ENCODE measurements around the gene HOXA5.

The HOXA5 gene

GRCh38 chr7:27138985-27139333, 4.5 kb downstream of the HOXA5 start:
- ChIA-PET POLR2A (interaction anchor here (0.6 kb wide), 1 partner anchor 18 kb away, joined by 3 read pairs; no protein-coding TSS in a partner anchor), CTCF (no interaction called here)
- H3K9me3 ChIP-seq (ENCODE audit: control insufficient read depth, insufficient read depth, low read depth, low read length): no peaks in the 10 kb centered on the region
- H3K4me1 ChIP-seq (ENCODE audit: control insufficient read depth, insufficient read depth, low read length): peaks cover 38% of the 10 kb centered on the region
- peak overlapping the region; percentile 98; the same call in 1 of the 2 replicates for H3K27ac ChIP-seq (ENCODE audit: extremely low read depth, low read depth, low read length)
- no peak overlapping the region for H3K4me3 ChIP-seq (ENCODE audit: low read depth, low read length)
- TF ChIP-seq ZNF366 (tag by site-specific recombination; conservative IDR thresholded peaks at IDR 0.05): peak; percentile 53
- TF ChIP-seq FEZF1 (tag by site-specific recombination; IDR thresholded peaks at IDR 0.05): peak; percentile 87
- TF ChIP-seq PRDM1 (tag by site-specific recombination; IDR thresholded peaks at IDR 0.05): peak; percentile 58; the same call in 1 of the 2 replicates
- no peak for TF ChIP-seq GFI1B (tag by site-specific recombination; IDR thresholded peaks at IDR 0.05)
- peak; percentile 48; the same call in 1 of the 2 replicates for TF ChIP-seq ZBTB20 (tag by site-specific recombination; IDR thresholded peaks at IDR 0.05)
- no peak for TF ChIP-seq ZNF544 (tag by site-specific recombination; IDR thresholded peaks at IDR 0.05)
- TF ChIP-seq IKZF3 (tag by site-specific recombination; IDR thresholded peaks at IDR 0.05): no peak
- TF ChIP-seq ZNF335 (tag by site-specific recombination; conservative IDR thresholded peaks at IDR 0.05): peak; percentile 73
- TF ChIP-seq ZFP37 (tag by site-specific recombination; IDR thresholded peaks at IDR 0.05): peak; percentile 16; the same call in 1 of the 2 replicates
- TF ChIP-seq ZNF426 (tag by site-specific recombination; IDR thresholded peaks at IDR 0.05): peak; percentile 5; the same call in 1 of the 2 replicates
- peaks cover 0 to 34% of the 10 kb centered on the region in 2 experiments; a peak in 1 of 3 replicates for H3K36me3 ChIP-seq (ENCODE audit: control insufficient read depth in 2 of 2, insufficient read depth in 1 of 2, low read length in 2 of 2)

GRCh38 chr7:27138472-27138871, 5.0 kb downstream of the HOXA5 start:
- no peaks in the 10 kb centered on the region for H3K9me3 ChIP-seq (ENCODE audit: control insufficient read depth, insufficient read depth, low read depth, low read length)
- CTCF ChIA-PET: interaction anchor here (0.6 kb wide), 1 partner anchor 10 kb away, joined by 3 read pairs; no protein-coding TSS in a partner anchor
- peaks cover 42% of the 10 kb centered on the region for H3K4me1 ChIP-seq (ENCODE audit: control insufficient read depth, insufficient read depth, low read length)
- peaks cover 0 to 34% of the 10 kb centered on the region in 2 experiments; a peak in 1 of 3 replicates for H3K36me3 ChIP-seq (ENCODE audit: control insufficient read depth in 2 of 2, insufficient read depth in 1 of 2, low read length in 2 of 2)
- POLR2A ChIA-PET: no interaction called here
- peak overlapping the region; percentile 98; the same call in 1 of the 2 replicates for H3K27ac ChIP-seq (ENCODE audit: extremely low read depth, low read depth, low read length)
- TF ChIP-seq PRDM10 (tag by site-specific recombination; IDR thresholded peaks at IDR 0.05) (peak; percentile 78), KLF16 (tag by site-specific recombination; IDR thresholded peaks at IDR 0.05) (no peak)
- no peak overlapping the region for H3K4me3 ChIP-seq (ENCODE audit: low read depth, low read length)

- no peaks in the 10 kb centered on the region for H3K9me3 ChIP-seq (ENCODE audit: control insufficient read depth, insufficient read depth, low read depth, low read length)
- H3K4me1 ChIP-seq (ENCODE audit: control insufficient read depth, insufficient read depth, low read length): peaks cover 47% of the 10 kb centered on the region
- POLR2A ChIA-PET: no interaction called here
- peaks cover 0 to 27% of the 10 kb centered on the region in 2 experiments; a peak in 1 of 3 replicates for H3K36me3 ChIP-seq (ENCODE audit: control insufficient read depth in 2 of 2, insufficient read depth in 1 of 2, low read length in 2 of 2)
- no peak overlapping the region for H3K4me3 ChIP-seq (ENCODE audit: low read depth, low read length)
- CTCF ChIA-PET: interaction anchor here (0.6 to 0.7 kb wide), 3 partner anchors 25 to 1244 kb away, joined by 3 read pairs; no protein-coding TSS in a partner anchor
- H3K27ac ChIP-seq (ENCODE audit: extremely low read depth, low read depth, low read length): peak overlapping the region; percentile 84; the same call in 1 of the 2 replicates
- TF ChIP-seq YY2 (tag by site-specific recombination; IDR thresholded peaks at IDR 0.05) (no peak), ZBTB21 (tag by site-specific recombination; IDR thresholded peaks at IDR 0.05) (no peak), ZNF280C (tag by site-specific recombination; IDR thresholded peaks at IDR 0.05) (no peak), ZNF223 (tag by site-specific recombination; IDR thresholded peaks at IDR 0.05) (no peak), ZNF660 (tag by site-specific recombination; IDR thresholded peaks at IDR 0.05) (no peak), HOXD13 (CRISPR knock-in tag; IDR thresholded peaks at IDR 0.05; ENCODE audit: borderline replicate concordance) (no peak), PRDM6 (tag by site-specific recombination; IDR thresholded peaks at IDR 0.05) (peak; percentile 91), ZNF571 (tag by site-specific recombination; IDR thresholded peaks at IDR 0.05) (no peak), ZNF747 (tag by site-specific recombination; IDR thresholded peaks at IDR 0.05) (no peak), ZSCAN30 (tag by site-specific recombination; IDR thresholded peaks at IDR 0.05) (no peak)
These were observed 5.7 kb downstream of the HOXA5 start for GRCh38 chr7:27137640-27138315.
